GM18867 (cell line): ENCODE measurements around the gene ADAMTSL2.

Experiments
- ATAC-seq: cut with Tn5 transposase; IDR thresholded peaks from one replicate; pipeline ENCODE4 v1.9.1; 2021; ENCODE audit warnings: mild to moderate bottlenecking, moderate library complexity; ENCODE audit not compliant: unreplicated experiment

The ADAMTSL2 gene

DNA sequence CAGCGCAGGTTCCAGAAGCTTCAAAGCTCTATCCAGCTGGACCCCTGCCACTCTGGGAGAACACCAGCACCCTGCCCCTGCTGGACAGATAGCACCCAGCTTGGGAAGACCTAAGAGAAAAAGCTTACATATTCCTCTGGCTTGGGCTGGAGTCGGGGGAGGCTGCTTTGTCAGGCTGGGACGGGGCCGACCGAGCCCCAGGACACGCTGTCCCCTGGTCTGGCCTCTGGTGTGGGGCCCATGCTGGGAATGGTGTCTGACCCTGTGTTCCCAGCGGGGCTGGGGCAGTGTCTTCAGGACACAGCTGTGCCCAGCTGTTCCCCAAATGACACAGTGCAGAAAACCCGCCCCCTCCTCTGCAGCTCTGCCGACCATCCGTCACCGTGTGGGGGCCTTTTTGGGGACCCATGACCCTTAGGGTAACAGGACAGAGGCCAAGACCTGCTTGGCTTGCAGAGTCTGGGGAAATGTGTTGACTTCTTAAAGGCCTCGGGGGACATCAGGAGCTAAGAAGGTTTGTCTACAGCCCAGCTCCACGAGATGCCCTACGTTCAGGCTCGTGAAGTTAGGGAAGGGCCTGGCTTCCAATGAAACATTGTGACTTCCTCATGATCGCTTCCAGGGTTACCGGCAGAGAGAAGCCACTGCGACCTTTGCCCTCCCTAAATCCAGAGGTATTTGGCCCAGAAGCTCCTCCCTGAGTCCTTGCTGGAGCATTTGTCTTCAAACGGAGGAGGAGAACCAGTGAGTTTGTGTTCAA, 35.2 kb upstream of the ADAMTSL2 start:
- no peak for ATAC-seq

GRCh38 chr9:133499892-133500270, 34.6 kb upstream of the ADAMTSL2 start:
- no peak for ATAC-seq

DNA sequence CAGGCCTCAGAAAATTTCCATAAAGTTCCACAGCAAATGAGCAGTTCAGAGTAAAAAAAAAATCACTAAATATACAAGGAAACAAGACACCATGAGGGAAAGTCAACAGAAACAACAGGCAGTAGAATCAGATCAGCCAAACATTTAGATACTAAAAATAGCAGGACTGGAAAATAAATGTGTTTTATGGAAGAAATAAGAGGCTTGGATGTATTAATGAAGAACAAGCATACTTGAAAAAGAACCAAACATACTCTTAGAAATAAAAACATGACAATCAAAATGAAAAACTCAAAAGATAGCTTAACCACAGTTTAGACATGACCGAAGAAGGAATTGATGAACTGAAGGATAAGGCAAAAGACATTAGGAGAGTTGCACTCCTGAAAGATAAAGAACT, 32.4 kb upstream of the ADAMTSL2 start:
- ATAC-seq: no peak

- ATAC-seq: no peak
Measured at GRCh38 chr9:133505186-133505830, 29.2 kb upstream of the ADAMTSL2 start.

- no peak for ATAC-seq
Measured at GRCh38 chr9:133505901-133506652, 28.4 kb upstream of the ADAMTSL2 start.

DNA sequence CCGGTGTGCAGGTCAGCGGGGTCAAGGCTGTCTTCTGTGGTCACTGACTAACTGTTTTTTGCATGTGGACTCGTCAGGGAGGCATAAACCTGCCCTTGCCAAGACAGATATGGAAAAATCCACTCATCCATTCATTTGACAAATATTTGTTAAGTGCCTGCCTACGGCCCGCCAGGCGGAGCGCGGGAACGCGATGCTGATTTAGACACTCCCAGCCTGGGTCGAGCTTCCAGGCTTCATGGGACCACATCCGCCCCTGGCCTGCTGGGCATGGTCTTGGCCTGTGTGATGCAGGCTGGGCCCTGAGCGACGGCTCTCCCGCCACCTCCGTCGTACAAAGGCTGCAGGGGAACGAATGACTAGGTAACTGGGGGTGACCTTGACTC, 27.9 kb upstream of the ADAMTSL2 start:
- ATAC-seq: no peak

GRCh38 chr9:133507246-133507965, 27.1 kb upstream of the ADAMTSL2 start:
- ATAC-seq: no peak

- ATAC-seq: no peak
Measured at GRCh38 chr9:133508046-133508445, 26.5 kb upstream of the ADAMTSL2 start.

GRCh38 chr9:133509179-133510083, 25.1 kb upstream of the ADAMTSL2 start:
- ATAC-seq: no peak

GRCh38 chr9:133510926-133511505, 23.5 kb upstream of the ADAMTSL2 start:
- ATAC-seq: no peak

DNA sequence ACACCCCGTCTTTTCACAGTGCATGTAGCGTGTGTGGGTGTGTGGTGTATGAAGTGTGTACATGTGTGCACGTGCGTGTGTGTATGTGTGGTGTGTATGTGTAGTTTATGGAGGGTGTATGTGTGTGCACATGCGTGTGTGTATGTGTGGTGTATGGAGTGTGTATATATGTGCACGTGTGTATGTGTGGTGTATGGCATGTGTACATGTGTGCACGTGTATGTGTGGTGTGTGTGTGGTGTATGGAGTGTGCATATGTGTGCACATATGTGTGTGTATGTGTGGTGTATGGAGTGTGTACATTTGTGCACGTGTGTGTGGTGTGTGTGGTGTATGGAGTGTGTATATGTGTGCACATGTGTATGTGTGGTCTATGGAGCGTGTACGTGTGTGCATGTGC, 22.9 kb upstream of the ADAMTSL2 start:
- ATAC-seq: no peak

- ATAC-seq: no peak
Measured at GRCh38 chr9:133512253-133513213, 22.0 kb upstream of the ADAMTSL2 start.

DNA sequence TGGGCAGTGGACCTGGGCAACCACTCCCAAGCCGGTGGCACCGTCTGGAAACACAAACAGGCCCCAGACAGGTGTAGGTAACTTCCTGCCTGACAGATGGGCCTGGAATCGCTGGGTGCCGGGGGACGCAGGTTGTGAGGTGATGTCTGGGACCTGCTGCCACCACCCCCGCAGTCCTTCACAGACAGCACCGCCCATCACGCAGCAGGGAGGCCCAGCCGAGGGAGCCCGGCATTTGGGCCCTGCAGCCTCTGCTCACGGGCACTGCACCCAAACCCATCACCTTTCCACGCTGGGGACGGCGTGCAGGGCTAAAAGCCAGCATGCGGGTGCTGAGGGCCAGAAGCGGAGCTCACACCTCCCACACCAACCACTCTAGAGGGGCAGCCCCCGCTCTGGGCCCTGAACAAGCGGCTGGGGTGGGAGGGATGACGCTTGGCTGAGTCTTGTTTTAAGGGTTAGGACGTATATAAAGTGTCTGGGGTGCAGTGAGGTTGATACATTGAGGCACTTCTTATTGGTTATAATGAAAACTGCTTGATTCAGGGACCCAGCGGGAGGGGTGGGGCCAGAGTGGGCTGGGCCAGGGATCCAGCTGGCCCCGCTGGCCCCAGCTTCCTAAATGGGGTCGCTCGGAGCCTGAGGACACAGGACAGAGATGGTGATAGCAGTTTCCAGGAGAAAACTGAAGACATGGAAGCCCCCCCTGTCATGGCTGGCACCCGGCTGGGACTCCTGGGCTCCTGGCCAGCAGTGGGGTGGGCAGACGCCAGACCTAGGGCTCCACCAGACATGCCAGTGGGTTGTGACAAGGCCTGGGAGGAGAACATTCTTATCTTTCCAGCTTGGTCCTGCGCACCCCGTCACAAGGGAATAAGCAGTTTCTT, 21.0 kb upstream of the ADAMTSL2 start:
- ATAC-seq: no peak

DNA sequence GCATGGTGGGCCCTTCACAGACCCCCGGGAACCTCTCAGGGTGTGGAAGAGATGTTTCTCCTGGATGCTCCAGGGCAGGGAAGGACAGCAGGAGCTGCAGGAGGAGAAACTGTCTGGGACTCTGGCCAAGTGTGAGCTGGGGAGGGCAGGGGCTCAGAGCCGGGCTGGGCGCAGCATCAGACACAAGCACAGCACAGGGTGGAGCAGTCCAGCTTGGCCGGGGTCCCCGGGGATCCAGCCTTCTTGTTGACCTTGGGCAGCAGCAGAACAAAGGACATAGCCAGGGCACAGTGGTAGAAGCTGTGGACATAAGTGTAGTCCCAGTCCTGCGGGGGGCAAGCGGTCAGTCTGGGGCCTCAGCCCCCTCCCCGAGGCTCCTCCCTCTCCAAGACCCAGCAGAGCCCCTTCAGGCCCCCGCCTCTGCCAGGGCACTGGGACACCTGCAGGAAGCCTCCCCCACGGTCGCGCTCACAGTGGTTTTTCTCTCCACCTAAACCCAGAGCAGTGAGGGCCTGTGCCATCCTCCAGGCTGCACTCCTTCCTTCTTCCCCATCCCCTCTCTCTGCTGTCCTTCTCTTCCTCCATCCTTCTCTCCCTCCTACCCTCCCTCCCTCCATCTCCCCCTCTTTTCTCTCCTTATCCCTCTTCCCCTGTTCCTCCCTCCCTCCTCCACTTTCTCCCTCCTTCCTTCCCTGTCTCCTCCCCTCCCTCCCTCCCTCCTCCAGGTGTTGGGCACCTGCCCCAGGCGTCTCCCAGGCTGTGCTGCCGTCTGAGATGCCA, 19.9 kb upstream of the ADAMTSL2 start:
- ATAC-seq: no peak

- ATAC-seq: no peak
Measured at GRCh38 chr9:133515240-133515610, 19.3 kb upstream of the ADAMTSL2 start.

DNA sequence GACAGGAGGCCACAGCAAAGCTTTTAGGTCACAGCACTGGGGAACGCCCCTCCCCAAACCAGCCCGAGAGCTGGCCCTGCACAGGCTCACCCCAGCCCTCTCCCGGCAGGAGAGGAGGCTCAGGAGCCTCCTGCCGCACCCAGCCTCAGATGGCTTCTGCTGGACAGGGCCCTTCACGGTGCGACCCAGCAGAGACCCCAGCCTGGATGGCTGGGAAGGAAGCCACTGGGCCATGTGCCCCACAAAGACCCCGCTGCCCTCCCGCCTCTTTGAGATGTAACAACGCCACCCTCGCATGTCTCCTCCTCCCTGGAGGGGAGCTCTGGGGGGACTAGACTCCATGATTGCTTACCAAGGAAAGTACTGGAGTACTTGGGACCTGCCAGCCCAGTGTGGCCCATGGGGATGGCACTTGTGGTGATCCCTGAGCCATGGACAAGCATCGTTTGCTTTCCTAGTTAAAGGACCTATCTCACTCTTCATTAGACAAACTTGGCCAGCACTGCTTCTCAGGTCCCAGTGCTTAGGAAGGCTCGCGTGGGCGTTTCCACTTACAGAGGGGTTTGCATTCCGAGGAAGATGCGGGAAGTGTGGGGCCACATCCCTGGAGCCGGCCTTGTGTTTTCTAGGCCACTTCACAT, 18.8 kb upstream of the ADAMTSL2 start:
- ATAC-seq: no peak
